K562 (cell line): ENCODE data around the gene REX1BD. TPM values are rescaled to one million over a fixed set of nuclear protein-coding genes. Genes with fewer than 3 reads are reported as not detected.
A peak's percentile ranks its signal among the peaks of the same experiment; 100 is the strongest.

Experiments
- ATF1 ChIP-seq, 2 experiments: fragments of 450-650 bp in 1 of 2; IDR thresholded peaks; 2 replicates each; pipeline ENCODE4 v1.6.1; 2016; ENCODE audit warnings: missing compliant biosample characterization in 1 of 2, missing genetic modification characterization in 1 of 2
- CHD1 ChIP-seq: fragments of 200-600 bp; sonication (generic); IDR thresholded peaks from one replicate; pipeline ENCODE4 v1.6.1; 2012; ENCODE audit warnings: mild to moderate bottlenecking, moderate library complexity, low read length, inconsistent platforms
- STAT5A ChIP-seq: IDR thresholded peaks from 2 replicates; pipeline ENCODE4 v1.6.1; 2012; ENCODE audit warnings: low read length, inconsistent platforms, borderline replicate concordance
- TAL1 ChIP-seq: fragments of 450-650 bp; IDR thresholded peaks from 2 replicates; pipeline ENCODE4 v1.6.1; 2016; ENCODE audit warnings: mild to moderate bottlenecking
- ZBTB17 ChIP-seq: fragments of 450-650 bp; formaldehyde crosslinking; IDR thresholded peaks from 2 replicates; pipeline ENCODE4 v1.4.0; 2020; ENCODE audit warnings: mild to moderate bottlenecking
- ZBTB7A ChIP-seq: IDR thresholded peaks from 2 replicates; pipeline ENCODE4 v1.6.1; 2011; ENCODE audit warnings: low read depth, mild to moderate bottlenecking, low read length, moderate library complexity, borderline replicate concordance; ENCODE audit not compliant: control insufficient read depth
- polyA plus RNA-seq, 8 experiments: library from polyadenylated mRNA; depleted of rRNA in 4 of 8; stranded (reverse) in 5 of 8; unstranded in 3 of 8; fragments of >200 nt; fragmentation: Nextera tagmentation in 2 of 8; fragmentation: Illumina TruSeq in 1 of 8; extraction: Ambion mirVana in 2 of 8; extraction: Trizol in 1 of 8; gene quantifications; 2 replicates each; pipeline versions ENCODE4 v1.2.1 to v1.2.3, GENCODE V29; 2011 to 2014; ENCODE audit warnings: inconsistent platforms in 1 of 8, missing spikeins in 1 of 8
- total RNA-seq, 7 experiments: library from RNA; depleted of rRNA in 6 of 7; stranded (reverse); fragments of >200 nt in 6 of 7; fragmentation: Illumina TruSeq in 2 of 7; extraction: Trizol in 2 of 7; gene quantifications; 2 replicates each; pipeline versions ENCODE4 v1.2.1 to v1.2.3, GENCODE V29; 2011 to 2021; ENCODE audit warnings: low replicate concordance in 1 of 7
- TF ChIP-seq, protein P1 (sequence below), 2 experiments: fragments of 450-650 bp in 1 of 2; sonication (generic) in 1 of 2; formaldehyde crosslinking in 1 of 2; IDR thresholded peaks; 2 replicates each; pipeline versions ENCODE4 v1.7.1 to v1.9.0; 2016 to 2022; ENCODE audit warnings: inconsistent platforms in 1 of 2, mild to moderate bottlenecking in 1 of 2, missing genetic modification reagents in 1 of 2
- TF ChIP-seq, protein P2 (sequence below): fragments of 250-450 bp; sonication (Bioruptor Pico); IDR thresholded peaks from 2 replicates; pipeline ENCODE4 v1.8.0; 2021; ENCODE audit warnings: moderate library complexity, mild to moderate bottlenecking, inconsistent platforms
- TF ChIP-seq, protein P3 (sequence below): sonication (generic); formaldehyde crosslinking; IDR thresholded peaks from 2 replicates; pipeline ENCODE4 v1.8.1; 2023; ENCODE audit warnings: mild to moderate bottlenecking, missing genetic modification reagents, moderate library complexity

Gene REX1BD
- total and polyA plus RNA-seq, 9 of the 15 experiments (the other 6 are each of a cell fraction or from before 2014, with no cell fraction given): 1.9 to 136 (median 13.8) TPM

DNA sequence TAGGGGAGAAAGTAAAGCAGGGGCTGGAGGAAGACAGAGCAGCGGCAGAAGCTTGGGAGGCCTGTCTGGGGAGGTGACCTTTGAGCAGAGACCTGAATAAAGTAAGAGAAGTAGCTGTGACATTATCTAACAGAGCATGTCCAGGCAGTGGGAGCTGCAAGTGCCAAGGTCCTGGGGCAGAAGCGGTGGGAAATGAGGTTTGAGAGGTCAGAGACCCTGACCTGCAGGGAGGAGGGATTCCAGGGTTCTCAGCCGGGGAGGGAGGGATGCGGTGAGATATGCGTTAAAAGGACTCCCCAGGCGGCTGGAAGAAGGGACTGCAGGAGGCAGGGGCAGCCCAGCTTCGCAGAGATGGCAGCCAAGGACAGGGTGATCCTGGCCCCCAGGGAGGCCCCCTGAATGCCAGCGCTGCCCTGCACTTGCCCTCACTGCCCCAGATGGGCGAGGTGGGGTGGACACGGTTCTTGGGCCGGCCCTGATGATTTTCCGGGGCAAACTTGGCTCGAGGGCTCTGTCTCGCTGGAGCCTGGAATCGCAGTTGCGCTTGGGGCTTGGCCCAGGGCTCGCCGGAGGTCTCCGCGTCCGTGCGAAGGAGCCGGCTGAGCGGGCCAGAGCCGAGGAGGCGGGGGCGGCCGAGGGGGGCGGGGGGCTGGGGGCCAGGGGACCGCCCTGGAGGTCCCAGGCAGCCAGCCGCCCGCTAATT is 14.8 kb downstream of the REX1BD start (continued):
- TF ChIP-seq, protein P1, sequence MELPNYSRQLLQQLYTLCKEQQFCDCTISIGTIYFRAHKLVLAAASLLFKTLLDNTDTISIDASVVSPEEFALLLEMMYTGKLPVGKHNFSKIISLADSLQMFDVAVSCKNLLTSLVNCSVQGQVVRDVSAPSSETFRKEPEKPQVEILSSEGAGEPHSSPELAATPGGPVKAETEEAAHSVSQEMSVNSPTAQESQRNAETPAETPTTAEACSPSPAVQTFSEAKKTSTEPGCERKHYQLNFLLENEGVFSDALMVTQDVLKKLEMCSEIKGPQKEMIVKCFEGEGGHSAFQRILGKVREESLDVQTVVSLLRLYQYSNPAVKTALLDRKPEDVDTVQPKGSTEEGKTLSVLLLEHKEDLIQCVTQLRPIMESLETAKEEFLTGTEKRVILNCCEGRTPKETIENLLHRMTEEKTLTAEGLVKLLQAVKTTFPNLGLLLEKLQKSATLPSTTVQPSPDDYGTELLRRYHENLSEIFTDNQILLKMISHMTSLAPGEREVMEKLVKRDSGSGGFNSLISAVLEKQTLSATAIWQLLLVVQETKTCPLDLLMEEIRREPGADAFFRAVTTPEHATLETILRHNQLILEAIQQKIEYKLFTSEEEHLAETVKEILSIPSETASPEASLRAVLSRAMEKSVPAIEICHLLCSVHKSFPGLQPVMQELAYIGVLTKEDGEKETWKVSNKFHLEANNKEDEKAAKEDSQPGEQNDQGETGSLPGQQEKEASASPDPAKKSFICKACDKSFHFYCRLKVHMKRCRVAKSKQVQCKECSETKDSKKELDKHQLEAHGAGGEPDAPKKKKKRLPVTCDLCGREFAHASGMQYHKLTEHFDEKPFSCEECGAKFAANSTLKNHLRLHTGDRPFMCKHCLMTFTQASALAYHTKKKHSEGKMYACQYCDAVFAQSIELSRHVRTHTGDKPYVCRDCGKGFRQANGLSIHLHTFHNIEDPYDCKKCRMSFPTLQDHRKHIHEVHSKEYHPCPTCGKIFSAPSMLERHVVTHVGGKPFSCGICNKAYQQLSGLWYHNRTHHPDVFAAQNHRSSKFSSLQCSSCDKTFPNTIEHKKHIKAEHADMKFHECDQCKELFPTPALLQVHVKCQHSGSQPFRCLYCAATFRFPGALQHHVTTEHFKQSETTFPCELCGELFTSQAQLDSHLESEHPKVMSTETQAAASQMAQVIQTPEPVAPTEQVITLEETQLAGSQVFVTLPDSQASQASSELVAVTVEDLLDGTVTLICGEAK (IDR thresholded peaks at IDR 0.05): no peak
- TF ChIP-seq, protein P1 (CRISPR knock-in tag; IDR thresholded peaks at IDR 0.05): no peak
- TF ChIP-seq CHD1 (no peak), TAL1 (no peak), STAT5A (no peak), ATF1 (CRISPR knock-in tag; IDR thresholded peaks at IDR 0.05) (no peak), ATF1 (tag; IDR thresholded peaks at IDR 0.05) (no peak), ZBTB7A (peak; percentile 50; the same call in 1 of the 2 replicates), ZBTB17 (CRISPR knock-in tag) (no peak)
- TF ChIP-seq, protein P2, sequence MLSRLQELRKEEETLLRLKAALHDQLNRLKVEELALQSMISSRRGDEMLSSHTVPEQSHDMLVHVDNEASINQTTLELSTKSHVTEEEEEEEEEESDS (CRISPR knock-in tag): no peak
- TF ChIP-seq, protein P3, sequence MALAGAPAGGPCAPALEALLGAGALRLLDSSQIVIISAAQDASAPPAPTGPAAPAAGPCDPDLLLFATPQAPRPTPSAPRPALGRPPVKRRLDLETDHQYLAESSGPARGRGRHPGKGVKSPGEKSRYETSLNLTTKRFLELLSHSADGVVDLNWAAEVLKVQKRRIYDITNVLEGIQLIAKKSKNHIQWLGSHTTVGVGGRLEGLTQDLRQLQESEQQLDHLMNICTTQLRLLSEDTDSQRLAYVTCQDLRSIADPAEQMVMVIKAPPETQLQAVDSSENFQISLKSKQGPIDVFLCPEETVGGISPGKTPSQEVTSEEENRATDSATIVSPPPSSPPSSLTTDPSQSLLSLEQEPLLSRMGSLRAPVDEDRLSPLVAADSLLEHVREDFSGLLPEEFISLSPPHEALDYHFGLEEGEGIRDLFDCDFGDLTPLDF (CRISPR knock-in tag): no peak
